ENCODE results near the gene TOP2A.

Gene TOP2A

GRCh38 chr17:40338941-40339649 lies 78.6 kb downstream of the TOP2A start:
- TF ChIP-seq CTCF (IDR thresholded peaks at IDR 0.05; ENCODE audit: low read depth, low read length, missing control alignments) = no peak
- H3K4me3 ChIP-seq (ENCODE audit: low read depth, low read length) = no peak overlapping the region
- no peak for DNase-seq (ENCODE audit: low read depth)
